Central memory CD8-positive, alpha-beta T cell (primary cell): ENCODE results near the gene RUFY1.

Source experiments
- ATAC-seq: fragments of 150-1000 bp; cut with Tn5 transposase; replicated peaks from 2 replicates; pipeline ENCODE4 v1.10.0; 2022; ENCODE audit warnings: mild to moderate bottlenecking, moderate FRiP score, moderate number of reproducible peaks; ENCODE audit not compliant: poor library complexity, severe bottlenecking; ENCODE audit errors: extremely low read depth
- DNase-seq, 2 donors: peaks; one replicate each; pipeline ENCODE4 v3.0.0; 2021; ENCODE audit warnings: low spot score in 2 of 2
- H3K27ac Mint-ChIP-seq: one replicate; pipeline ENCODE4 v1.8.0; 2022; ENCODE audit warnings: low read depth, mild to moderate bottlenecking, moderate library complexity, mixed read lengths
- H3K27me3 Mint-ChIP-seq: one replicate; pipeline ENCODE4 v1.8.0; 2022; ENCODE audit warnings: mixed read lengths
- H3K36me3 Mint-ChIP-seq: one replicate; pipeline ENCODE4 v1.8.0; 2022; ENCODE audit warnings: mild to moderate bottlenecking, moderate library complexity, mixed read lengths; ENCODE audit not compliant: insufficient read depth
- H3K4me1 Mint-ChIP-seq: one replicate; pipeline ENCODE4 v1.8.0; 2022; ENCODE audit warnings: mixed read lengths
- H3K4me3 Mint-ChIP-seq: one replicate; pipeline ENCODE4 v1.8.0; 2022; ENCODE audit warnings: mild to moderate bottlenecking, moderate library complexity, mixed read lengths
- H3K9me3 Mint-ChIP-seq: one replicate; pipeline ENCODE4 v1.8.0; 2022; ENCODE audit warnings: mixed read lengths

The RUFY1 gene

DNA sequence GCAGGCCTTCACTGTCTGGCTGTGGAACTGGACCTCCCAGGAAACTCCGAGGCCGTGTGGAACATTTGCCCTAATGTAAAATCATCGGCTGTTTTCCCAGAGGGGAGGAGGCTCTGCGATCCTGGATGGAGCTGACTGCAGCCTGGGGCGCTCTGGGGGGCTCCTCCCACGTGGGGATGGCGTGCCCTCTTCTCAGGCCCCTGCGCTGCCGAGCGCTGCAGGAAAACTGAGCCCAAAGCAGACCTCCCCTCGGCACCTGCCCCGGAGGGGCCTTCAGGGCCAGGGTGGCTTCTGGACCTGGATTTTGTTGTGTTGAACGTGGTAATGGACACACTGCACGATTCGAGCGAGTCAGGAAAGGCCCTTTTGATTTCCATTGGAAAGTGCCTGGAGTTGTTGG, 49.2 kb downstream of the RUFY1 start:
- ATAC-seq (no peak), DNase-seq (no peak)
- H3K9me3 Mint-ChIP-seq = no peaks in the 10 kb centered on the region
- no peak overlapping the region for H3K27ac Mint-ChIP-seq
- H3K36me3 Mint-ChIP-seq = peaks cover 41% of the 10 kb centered on the region
- H3K27me3 Mint-ChIP-seq = no peaks in the 10 kb centered on the region
- H3K4me1 Mint-ChIP-seq = no peaks in the 10 kb centered on the region
- no peak overlapping the region for H3K4me3 Mint-ChIP-seq

DNA sequence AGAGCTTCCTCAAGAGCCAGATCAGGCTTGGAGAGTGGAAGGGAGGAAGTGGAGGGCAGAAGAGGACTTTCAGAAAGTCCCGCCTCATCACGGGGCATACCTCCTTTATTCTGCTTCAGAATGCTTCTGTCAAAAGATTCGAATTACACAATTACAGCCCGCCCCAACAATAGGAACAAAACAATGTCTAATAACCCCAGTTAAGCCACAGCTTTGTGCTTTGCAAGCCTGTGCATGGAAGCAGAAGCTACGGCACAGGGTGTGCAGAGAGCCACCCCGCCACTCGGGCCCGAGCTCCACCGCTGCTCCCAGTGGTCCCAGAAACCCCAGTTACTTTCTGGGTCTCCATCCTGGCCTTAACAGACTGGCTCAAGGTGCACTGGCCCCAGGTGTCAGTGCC, 49.6 kb downstream of the RUFY1 start:
- Mint-ChIP-seq H3K27ac (no peak overlapping the region), H3K27me3 (no peaks in the 10 kb centered on the region), H3K4me1 (no peaks in the 10 kb centered on the region), H3K36me3 (peaks cover 40% of the 10 kb centered on the region), H3K9me3 (no peaks in the 10 kb centered on the region), H3K4me3 (no peak overlapping the region)
- no peak for ATAC-seq
- DNase-seq = no peak

- ATAC-seq (no peak), DNase-seq (no peak)
- Mint-ChIP-seq H3K27ac (no peak overlapping the region), H3K9me3 (no peaks in the 10 kb centered on the region), H3K36me3 (peaks cover 41% of the 10 kb centered on the region), H3K4me3 (no peak overlapping the region), H3K27me3 (no peaks in the 10 kb centered on the region), H3K4me1 (no peaks in the 10 kb centered on the region)
These were observed 51.7 kb downstream of the RUFY1 start for GRCh38 chr5:179601871-179602625.

DNA sequence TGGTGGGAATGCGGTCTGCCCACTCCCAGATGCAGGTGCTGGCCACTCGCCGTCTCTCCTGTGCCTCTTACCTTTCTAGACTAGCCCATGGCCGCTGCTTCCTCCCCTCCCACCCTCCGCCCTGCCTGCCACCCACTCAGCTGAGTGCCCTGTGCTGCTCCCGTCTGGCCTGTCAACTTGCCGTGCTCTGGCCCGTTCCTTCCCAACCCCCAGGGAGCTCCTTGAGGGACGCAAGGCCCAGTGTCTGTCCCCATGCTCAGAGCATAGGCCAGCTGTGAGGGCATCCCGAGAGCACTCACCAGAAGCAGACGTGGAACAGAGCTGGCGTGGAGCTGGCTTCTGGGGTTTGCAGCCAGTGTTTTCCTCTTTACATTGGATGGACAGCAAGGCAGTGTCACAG, 53.0 kb downstream of the RUFY1 start:
- Mint-ChIP-seq H3K27me3 (no peaks in the 10 kb centered on the region), H3K36me3 (peaks cover 42% of the 10 kb centered on the region)

DNA sequence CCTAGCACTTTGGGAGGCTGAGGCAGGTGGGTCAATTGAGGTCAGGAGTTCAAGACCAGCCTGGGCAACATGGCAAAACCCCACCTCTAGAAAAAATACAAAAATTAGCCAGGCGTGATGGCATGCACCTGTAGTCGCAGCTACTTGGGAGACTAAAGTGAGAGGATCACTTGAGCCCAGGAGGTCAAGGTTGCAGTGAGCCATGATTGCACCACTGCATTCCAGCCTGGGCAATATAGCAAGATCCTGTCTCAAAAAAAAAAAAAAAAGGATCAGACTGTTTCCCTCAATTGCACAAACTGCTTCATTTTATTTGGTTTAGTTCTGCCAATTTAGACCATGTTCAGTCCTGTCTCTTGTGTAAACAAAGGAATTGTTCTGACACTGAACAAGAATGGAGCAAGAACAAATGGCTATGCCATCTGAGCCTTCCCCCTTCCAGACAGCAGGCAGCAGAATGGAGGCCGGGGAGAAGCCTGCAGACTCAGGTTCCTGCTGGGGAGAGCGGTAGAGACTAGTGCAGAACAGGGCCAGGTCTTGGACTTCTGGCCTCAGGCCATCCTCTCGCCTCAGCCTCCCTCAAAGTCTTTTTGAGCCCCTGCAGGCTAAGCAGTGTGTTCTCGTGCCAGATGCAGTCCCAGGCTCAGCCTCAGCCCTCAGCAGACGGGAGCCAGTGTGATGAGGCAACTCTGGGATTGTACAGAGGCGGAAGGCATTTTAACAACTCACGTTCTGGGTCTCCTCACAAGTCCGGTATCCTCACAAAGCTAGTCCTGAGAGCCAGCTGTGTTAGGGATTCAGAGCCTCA, 54.9 kb downstream of the RUFY1 start:
- H3K4me3 Mint-ChIP-seq = no peak overlapping the region
- DNase-seq (no peak), ATAC-seq (no peak)
- no peaks in the 10 kb centered on the region for H3K27me3 Mint-ChIP-seq
- no peaks in the 10 kb centered on the region for H3K9me3 Mint-ChIP-seq
- peaks cover 21% of the 10 kb centered on the region for H3K4me1 Mint-ChIP-seq
- H3K36me3 Mint-ChIP-seq = peaks cover 51% of the 10 kb centered on the region
- H3K27ac Mint-ChIP-seq = peak overlapping the region; percentile 70

More for the DNA sequence above, 53.0 kb downstream of the RUFY1 start:
- ATAC-seq (no peak), DNase-seq (no peak)
- Mint-ChIP-seq H3K4me1 (peaks cover 8% of the 10 kb centered on the region), H3K4me3 (no peak overlapping the region), H3K9me3 (no peaks in the 10 kb centered on the region), H3K27ac (no peak overlapping the region)

- Mint-ChIP-seq H3K27ac (peak overlapping the region; percentile 70), H3K9me3 (no peaks in the 10 kb centered on the region), H3K4me3 (no peak overlapping the region), H3K4me1 (peaks cover 30% of the 10 kb centered on the region), H3K27me3 (no peaks in the 10 kb centered on the region), H3K36me3 (peaks cover 58% of the 10 kb centered on the region)
- DNase-seq (no peak), ATAC-seq (no peak)
These were observed 55.9 kb downstream of the RUFY1 start for GRCh38 chr5:179606071-179606909.

- no peak for ATAC-seq
- no peaks in the 10 kb centered on the region for H3K27me3 Mint-ChIP-seq
- H3K27ac Mint-ChIP-seq = peak overlapping the region; percentile 70
- no peak for DNase-seq
- peaks cover 33% of the 10 kb centered on the region for H3K4me1 Mint-ChIP-seq
- H3K4me3 Mint-ChIP-seq = no peak overlapping the region
- no peaks in the 10 kb centered on the region for H3K9me3 Mint-ChIP-seq
- H3K36me3 Mint-ChIP-seq = peaks cover 62% of the 10 kb centered on the region
These were observed 56.5 kb downstream of the RUFY1 start for GRCh38 chr5:179606910-179607159.

DNA sequence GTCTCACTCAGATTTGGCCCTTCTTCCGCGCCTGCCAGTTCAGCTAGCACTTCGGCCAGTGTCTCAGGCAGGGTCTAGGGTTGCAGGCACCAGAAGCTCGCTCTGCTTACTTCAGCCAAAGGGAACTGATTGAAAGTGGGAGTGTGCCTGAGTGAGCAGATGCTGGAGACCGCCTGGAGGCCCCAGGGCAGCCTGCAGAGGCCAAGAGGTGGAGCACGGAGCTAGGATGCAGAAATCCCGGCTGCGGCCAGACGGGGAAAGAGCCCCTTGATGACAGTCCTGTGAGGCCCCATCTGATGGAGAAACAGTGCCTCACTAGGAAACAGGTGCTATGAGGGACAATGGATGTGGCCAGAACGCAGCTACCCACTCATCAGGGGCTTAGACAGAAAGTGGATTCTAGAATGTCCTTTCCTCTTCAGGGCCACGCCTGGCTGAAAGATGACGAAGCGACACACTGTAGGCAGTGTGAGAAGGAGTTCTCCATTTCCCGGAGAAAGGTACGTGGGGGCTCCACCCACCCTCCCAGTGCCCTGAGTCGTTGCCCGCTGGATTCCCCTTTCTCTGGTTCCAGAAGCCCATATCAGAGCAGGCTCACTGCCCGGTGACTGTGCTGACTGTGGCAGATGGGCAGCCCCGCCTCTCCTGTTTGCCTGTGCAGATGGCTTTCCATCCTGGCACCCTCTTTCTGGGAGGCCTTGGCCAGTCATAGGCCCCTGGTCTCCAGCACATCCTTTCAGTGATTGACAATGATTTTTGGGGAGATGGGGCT, 57.0 kb downstream of the RUFY1 start:
- Mint-ChIP-seq H3K4me3 (no peak overlapping the region), H3K27me3 (no peaks in the 10 kb centered on the region), H3K9me3 (no peaks in the 10 kb centered on the region), H3K36me3 (peaks cover 67% of the 10 kb centered on the region), H3K4me1 (peaks cover 37% of the 10 kb centered on the region), H3K27ac (peak overlapping the region; percentile 70)
- ATAC-seq (no peak), DNase-seq (no peak)

DNA sequence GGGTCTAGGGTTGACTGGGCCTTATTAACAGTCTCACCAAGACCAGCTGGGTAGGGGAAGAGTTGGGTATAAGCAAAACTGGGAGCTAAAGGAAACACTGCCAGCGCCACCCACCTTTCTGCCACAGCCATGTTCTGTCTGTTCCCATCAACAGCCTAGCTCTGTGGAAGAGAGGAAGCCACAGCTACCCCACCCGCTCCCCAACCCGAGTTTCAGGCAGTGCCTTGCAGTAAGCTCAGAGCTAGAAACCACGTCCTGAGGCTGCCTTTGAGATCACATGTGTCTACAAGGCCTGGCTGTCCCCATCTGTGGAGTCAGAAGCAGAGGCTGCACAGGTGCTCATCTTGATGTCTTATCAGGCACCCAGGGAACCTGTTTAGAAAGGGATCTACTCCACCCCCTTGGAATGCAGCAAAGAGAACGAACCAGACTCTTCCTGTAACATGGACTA, 57.8 kb downstream of the RUFY1 start:
- Mint-ChIP-seq H3K4me1 (peaks cover 42% of the 10 kb centered on the region), H3K27me3 (no peaks in the 10 kb centered on the region), H3K4me3 (no peak overlapping the region), H3K27ac (no peak overlapping the region), H3K9me3 (no peaks in the 10 kb centered on the region), H3K36me3 (peaks cover 70% of the 10 kb centered on the region)
- DNase-seq (no peak), ATAC-seq (peak; percentile 77)

DNA sequence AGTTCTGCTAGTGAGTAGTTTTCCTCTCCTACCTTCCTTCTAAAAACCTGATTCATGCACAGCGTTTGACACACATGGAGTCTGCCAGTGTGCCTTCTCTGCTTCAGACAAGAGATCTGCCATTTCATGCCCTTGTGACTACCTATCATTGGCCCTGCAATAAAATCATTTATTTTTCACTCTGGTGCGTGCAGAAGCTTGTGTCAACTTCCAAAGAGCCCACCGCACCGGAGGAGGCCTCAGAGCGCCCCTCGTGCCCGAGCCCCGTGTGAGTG, 59.4 kb downstream of the RUFY1 start:
- Mint-ChIP-seq H3K27me3 (no peaks in the 10 kb centered on the region), H3K4me1 (peaks cover 54% of the 10 kb centered on the region), H3K4me3 (no peak overlapping the region), H3K27ac (peak overlapping the region; percentile 86), H3K9me3 (no peaks in the 10 kb centered on the region), H3K36me3 (peaks cover 80% of the 10 kb centered on the region)
- DNase-seq = no peak
- no peak for ATAC-seq

- DNase-seq (no peak), ATAC-seq (no peak)
- H3K9me3 Mint-ChIP-seq = no peaks in the 10 kb centered on the region
- H3K27me3 Mint-ChIP-seq = no peaks in the 10 kb centered on the region
- peaks cover 81% of the 10 kb centered on the region for H3K36me3 Mint-ChIP-seq
- peak overlapping the region; percentile 3 for H3K4me3 Mint-ChIP-seq
- peak overlapping the region; percentile 86 for H3K27ac Mint-ChIP-seq
- peaks cover 57% of the 10 kb centered on the region for H3K4me1 Mint-ChIP-seq
These were observed 60.0 kb downstream of the RUFY1 start for GRCh38 chr5:179610109-179610902.

GRCh38 chr5:179610903-179611265, 60.5 kb downstream of the RUFY1 start:
- H3K9me3 Mint-ChIP-seq = no peaks in the 10 kb centered on the region
- H3K27ac Mint-ChIP-seq = no peak overlapping the region
- peak overlapping the region; percentile 3 for H3K4me3 Mint-ChIP-seq
- DNase-seq (no peak), ATAC-seq (no peak)
- peaks cover 86% of the 10 kb centered on the region for H3K36me3 Mint-ChIP-seq
- H3K27me3 Mint-ChIP-seq = no peaks in the 10 kb centered on the region
- H3K4me1 Mint-ChIP-seq = peaks cover 61% of the 10 kb centered on the region
